Testis (tissue), 2 donors: ENCODE results near the gene FAM229B.

ENCODE experiments used
- POLR2A ChIP-seq: fragments of 450-650 bp; IDR thresholded peaks from one replicate; pipeline ENCODE4 v1.6.1; 2017; ENCODE audit warnings: antibody characterized with exemption, mild to moderate bottlenecking, moderate library complexity
- TF ChIP-seq, protein P1 (sequence below), 3 experiments: fragments of 450-650 bp in 2 of 3; fragments of 200-600 bp in 1 of 3; sonication (generic) in 1 of 3; IDR thresholded peaks; one replicate each; pipeline ENCODE4 v1.5.1; 2016 to 2019; ENCODE audit warnings: antibody characterized with exemption in 3 of 3, mild to moderate bottlenecking in 2 of 3, moderate library complexity in 1 of 3

DNA sequence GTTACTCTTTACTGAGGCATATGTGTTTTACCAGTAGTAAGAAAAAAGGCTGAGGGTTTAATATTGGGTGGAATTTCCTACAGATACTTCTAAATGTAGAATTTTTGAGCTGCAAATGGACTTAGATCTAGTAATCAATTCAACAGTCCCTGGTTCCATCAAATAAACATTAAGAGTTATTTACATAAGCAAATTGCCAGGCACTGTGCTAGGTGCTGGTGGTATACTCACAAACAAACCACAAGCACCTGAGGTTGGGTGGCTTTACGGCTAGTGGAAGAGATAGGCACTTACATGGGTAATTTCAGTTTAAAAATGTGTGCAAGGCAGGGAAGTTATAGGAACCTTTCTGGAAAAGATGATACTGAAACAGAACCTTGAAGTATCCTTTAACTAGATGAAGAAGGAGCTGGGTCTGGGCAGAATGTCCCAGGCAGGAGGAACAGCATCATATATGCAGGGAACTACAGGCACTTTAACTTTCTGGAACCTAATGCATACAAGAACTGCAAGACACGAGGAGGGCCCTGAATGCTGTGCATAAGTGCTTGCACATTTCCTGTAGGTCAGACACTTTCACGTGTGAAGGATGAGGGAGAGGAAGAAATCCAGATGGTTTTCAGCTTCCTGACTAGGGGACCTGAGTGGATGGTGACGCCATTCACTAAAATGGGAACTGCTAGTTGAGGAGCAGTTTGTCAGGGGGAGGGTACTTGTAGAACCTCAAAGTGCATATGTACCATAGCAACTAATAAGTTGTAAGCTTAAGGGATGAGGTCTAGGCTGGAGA lies 29.0 kb upstream of the FAM229B start:
- TF ChIP-seq POLR2A = no peak
- TF ChIP-seq, protein P1, sequence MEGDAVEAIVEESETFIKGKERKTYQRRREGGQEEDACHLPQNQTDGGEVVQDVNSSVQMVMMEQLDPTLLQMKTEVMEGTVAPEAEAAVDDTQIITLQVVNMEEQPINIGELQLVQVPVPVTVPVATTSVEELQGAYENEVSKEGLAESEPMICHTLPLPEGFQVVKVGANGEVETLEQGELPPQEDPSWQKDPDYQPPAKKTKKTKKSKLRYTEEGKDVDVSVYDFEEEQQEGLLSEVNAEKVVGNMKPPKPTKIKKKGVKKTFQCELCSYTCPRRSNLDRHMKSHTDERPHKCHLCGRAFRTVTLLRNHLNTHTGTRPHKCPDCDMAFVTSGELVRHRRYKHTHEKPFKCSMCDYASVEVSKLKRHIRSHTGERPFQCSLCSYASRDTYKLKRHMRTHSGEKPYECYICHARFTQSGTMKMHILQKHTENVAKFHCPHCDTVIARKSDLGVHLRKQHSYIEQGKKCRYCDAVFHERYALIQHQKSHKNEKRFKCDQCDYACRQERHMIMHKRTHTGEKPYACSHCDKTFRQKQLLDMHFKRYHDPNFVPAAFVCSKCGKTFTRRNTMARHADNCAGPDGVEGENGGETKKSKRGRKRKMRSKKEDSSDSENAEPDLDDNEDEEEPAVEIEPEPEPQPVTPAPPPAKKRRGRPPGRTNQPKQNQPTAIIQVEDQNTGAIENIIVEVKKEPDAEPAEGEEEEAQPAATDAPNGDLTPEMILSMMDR (IDR thresholded peaks at IDR 0.05) = no peak
